SK-MEL-5 (cell line): ENCODE measurements around the gene ITFG1. TPM values are rescaled to one million over a fixed set of nuclear protein-coding genes. Genes with fewer than 3 reads are reported as not detected.
"Not testable (repeated sequence)": the region's sequence is repeated elsewhere in the genome, so short reads cannot be mapped to it uniquely, and the experiment has no call there.

Experiments used
- DNase-seq: peaks from one replicate; pipeline ENCODE4 v3.0.0-alpha.2; 2016; ENCODE audit warnings: low read depth, low spot score
- in situ Hi-C: cut with HindIII; loops from 2 replicates; pipeline ENCODE4 v1.10.0; 2016; ENCODE audit warnings: low sequenced_read_pairs, high pct_unique_total_duplicates, low pct_unique_long_range_greater_than_20kb
- total RNA-seq: library from RNA; depleted of rRNA; stranded (reverse); fragments of >200 nt; shearing (Covaris generic); gene quantifications from 2 replicates; pipeline ENCODE4 v1.2.3, GENCODE V29; 2014

Gene ITFG1
- total RNA-seq, 1 experiment from 2014 or later: 110 TPM

DNA sequence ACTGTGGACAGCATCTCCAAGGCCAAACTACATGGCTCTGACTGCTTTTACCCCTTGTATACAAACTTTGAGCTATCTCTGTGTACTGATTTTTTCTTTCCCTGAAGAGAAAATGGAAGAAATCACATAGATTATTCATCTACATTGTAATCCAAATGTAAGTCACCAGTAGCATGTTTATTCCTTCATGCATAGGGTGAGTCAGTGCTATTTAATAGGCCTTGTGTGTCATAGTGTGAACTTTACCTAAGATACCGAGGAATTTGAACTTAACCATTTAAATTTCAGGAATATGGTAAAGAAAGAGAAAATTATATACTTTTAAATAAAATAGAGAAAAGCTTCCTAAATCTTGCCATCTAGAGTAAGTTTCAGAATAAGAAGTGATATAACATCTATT is 16.8 kb upstream of the ITFG1 start:
- in situ Hi-C loops: no loop called here
- no peak for DNase-seq

- in situ Hi-C loops: no loop called here
Measured at GRCh38 chr16:47476654-47477345, 15.9 kb upstream of the ITFG1 start.

DNA sequence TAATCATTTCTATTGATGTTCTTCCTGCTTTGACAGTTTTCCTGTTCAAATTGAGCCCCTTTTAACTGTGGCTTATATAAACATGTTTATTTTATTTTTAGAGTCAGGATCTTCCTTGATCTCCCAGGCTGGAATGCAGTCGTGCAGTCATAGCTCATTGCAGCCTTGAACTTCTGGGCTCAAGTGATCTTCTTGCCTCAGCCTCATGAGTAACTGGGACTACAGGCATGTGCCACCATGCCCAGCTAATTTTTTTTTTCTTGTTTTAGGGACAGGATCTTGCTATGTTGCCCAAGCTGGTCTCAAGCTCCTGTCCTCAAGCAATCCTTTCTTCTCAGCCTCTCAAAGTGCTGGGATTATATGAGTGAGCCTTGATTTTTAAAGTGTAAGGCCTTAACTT is 14.9 kb upstream of the ITFG1 start:
- no peak for DNase-seq
- in situ Hi-C loops: no loop called here

More at GRCh38 chr16:47476654-47477345, 15.9 kb upstream of the ITFG1 start:
- no peak for DNase-seq

DNA sequence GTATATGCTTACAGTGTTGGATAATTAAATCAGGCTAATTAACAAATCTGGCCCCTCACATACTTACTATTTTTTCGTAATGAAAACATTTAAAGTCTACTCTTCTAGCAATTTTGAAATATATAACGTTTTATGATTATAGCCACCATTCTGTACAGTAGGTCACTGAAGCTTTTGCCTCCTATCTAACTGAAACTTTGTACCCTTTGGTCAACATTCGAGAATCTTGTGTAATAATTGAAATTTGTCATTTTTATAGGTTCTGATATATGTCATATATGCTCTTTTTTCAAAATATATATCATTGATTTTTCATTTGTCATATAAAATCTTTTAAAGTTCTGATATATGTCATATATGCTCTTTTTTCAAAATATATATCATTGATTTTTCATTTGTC is 12.9 kb upstream of the ITFG1 start:
- in situ Hi-C loops: no loop called here
- no peak for DNase-seq

GRCh38 chr16:47473004-47473403 is 12.1 kb upstream of the ITFG1 start:
- in situ Hi-C loops, DNase-seq: not testable (repeated sequence)

- in situ Hi-C loops: no loop called here
- DNase-seq: no peak
Measured at GRCh38 chr16:47470810-47471209, 9.9 kb upstream of the ITFG1 start.

DNA sequence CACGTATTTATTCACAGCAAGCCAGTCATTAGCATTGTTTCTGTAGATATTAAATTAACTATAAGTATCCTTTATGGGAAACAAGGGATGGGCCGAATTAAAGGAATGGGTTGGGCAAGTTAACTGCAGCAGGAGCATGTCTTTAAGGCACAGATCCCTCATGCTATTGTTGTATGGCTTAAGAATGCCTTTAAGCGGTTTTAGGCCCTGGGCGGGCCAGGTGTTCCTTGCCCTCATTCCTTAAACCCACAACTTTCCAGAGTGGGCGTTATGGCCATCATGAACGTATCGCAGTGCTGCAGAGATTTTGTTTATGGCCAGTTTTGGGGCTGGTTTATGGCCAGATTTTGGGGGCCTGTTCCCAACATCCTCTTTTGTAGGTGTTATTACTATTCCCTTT is 9.3 kb upstream of the ITFG1 start:
- no peak for DNase-seq
- in situ Hi-C loops: no loop called here

DNA sequence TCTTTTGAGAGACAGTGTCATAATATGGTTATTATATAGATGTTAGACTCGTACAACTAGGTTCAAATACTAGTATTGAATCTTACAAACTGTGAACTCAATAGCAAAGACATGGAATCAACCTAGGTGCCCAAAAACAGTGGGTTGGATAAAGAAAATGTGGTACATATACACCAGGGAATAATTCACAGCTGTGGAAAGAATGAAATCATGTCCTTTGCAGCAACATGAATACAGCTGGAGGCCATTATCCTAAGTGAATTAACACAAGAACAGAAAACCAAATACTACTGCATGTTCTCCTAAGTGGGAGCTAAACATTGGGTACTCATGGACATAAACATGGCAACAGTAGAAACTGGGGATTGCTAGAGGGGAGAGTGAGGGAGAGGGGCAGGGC is 8.4 kb upstream of the ITFG1 start:
- in situ Hi-C loops: no loop called here
- DNase-seq: no peak

DNA sequence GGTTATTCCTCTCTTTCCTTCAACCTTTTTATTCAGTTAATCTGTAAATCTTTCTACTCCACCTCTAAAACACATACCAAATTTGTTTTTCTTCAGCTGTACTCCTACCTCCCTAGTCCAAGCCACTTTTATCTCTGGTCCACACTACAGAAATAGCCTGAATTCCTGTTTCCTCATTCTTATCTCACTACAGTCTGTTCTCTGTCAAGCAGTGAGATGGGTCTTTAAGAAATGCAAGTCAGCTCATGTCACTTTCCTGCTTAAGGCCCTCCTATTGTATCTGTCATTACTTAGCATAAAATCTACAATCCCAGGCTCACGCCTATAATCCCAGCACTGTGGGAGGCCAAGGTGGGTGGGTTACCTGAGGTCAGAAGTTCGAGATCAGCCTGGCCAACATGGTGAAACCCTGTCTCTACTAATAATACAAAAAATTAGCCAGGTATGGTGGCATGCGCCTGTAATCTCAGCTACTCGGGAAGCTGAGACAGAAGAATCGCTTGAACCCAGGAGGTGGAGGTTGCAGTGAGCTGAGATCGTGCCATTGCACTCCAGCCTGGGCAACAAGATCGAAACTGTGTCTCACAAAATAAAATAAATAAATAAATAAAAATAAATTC is 7.3 kb upstream of the ITFG1 start:
- in situ Hi-C loops, DNase-seq: not testable (repeated sequence)

DNA sequence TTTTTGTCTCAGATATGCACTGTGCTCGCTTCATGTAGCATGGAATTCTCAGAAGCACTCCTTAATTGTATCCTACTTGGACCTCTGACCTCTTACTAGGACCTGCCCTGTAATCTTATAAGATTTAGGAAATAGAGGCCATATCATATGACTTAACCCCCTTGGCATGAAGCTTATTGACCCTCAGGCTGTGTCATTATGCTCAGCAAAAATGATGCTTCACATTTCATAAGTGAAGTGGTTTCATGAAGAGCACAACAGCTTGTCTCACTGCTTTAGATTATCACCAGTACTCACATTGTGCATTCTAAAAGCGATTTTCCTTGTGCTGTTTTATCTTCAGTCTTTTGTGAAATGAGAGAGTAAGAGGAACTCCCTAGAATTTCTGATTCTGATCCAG is 6.6 kb upstream of the ITFG1 start:
- DNase-seq: no peak
- in situ Hi-C loops: no loop called here

DNA sequence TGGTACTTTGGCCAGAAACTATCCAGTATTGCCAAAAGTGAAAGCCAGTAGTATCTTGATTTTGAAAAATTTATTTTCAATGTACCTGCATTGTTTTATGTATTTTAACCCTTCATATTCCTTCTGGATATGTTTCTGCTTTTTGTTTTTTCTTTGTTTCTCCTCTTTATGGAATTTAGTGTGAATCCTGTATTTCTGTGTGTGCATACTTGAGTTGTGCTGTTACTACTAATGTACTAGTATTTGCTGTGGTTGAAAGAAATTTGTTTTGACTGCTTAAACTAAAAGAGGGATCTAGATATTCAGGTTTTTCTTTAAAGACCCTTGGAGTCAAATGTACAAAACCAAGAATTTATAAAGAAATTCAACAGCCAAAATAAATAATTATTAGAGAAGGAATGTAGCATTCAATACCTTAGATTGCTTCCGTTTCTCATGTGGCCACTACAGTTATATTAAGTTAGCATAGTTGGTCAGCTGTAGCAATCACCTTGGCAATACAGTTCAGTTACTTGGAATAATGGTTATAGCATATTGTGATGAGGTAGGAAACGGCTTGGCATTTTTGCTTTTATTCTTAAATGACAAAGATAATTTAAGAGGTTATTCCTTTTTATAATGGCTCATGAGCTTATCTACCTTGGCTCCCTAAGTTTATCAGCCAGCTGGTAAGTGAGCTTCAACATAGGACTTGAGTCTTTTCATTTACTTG is 5.2 kb upstream of the ITFG1 start:
- DNase-seq: no peak
- in situ Hi-C loops: no loop called here

GRCh38 chr16:47463771-47464624 is 3.1 kb upstream of the ITFG1 start:
- in situ Hi-C loops: no loop called here
- DNase-seq: peak; percentile 9

- in situ Hi-C loops: no loop called here
Measured at GRCh38 chr16:47461598-47462266, 869 bp upstream of the ITFG1 start.

GRCh38 chr16:47460359-47460710 is 528 bp downstream of the ITFG1 start:
- in situ Hi-C loops: no loop called here
- DNase-seq: no peak

More at GRCh38 chr16:47461598-47462266, 869 bp upstream of the ITFG1 start:
- DNase-seq: peak; percentile 60

DNA sequence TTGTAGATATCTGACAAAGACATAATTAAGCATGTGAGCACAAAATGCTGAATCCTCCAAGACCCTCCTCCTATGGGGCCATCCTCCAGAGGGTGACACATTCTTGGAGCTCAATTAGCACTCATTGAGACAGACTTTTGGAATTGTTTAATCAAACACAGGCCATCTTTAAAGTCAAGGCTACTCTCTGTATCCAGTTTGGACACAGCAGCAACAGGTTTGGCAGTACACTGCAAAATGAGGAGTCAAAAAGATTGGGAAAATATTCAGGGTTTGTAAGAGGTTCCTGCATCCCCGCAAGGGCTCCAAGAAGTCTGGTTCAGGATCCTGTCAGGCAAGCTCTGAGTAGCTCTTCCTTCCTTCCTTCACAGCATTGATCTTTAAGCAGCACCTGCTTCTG is 1.3 kb downstream of the ITFG1 start:
- no peak for DNase-seq
- in situ Hi-C loops: no loop called here

GRCh38 chr16:47458331-47458730 is 2.5 kb downstream of the ITFG1 start:
- DNase-seq: no peak
- in situ Hi-C loops: no loop called here

GRCh38 chr16:47449788-47450187 is 11.1 kb downstream of the ITFG1 start:
- no peak for DNase-seq
- in situ Hi-C loops: no loop called here
